Spinal cord (tissue), 10 donors: Measurements from ENCODE around the gene RPL15. TPM values are rescaled to one million over a fixed set of nuclear protein-coding genes. Genes with fewer than 3 reads are reported as not detected.

ENCODE experiments used
- DNase-seq, 6 donors: peaks; one replicate each; pipeline versions ENCODE4 v3.0.0 to v3.0.0-alpha.2; 2013 to 2015; ENCODE audit warnings: low spot score in 6 of 6, low read depth in 4 of 6
- H3K27ac ChIP-seq: one replicate; pipeline ENCODE4 v1.5.1; 2013; ENCODE audit warnings: low read depth, low read length, control low read depth
- H3K27me3 ChIP-seq: one replicate; pipeline ENCODE4 v1.6.1; 2013; ENCODE audit warnings: low read length; ENCODE audit not compliant: control insufficient read depth, insufficient read depth
- H3K36me3 ChIP-seq: one replicate; pipeline ENCODE4 v1.6.1; 2013; ENCODE audit warnings: low read length; ENCODE audit not compliant: control insufficient read depth, insufficient read depth
- H3K4me1 ChIP-seq: one replicate; pipeline ENCODE4 v1.6.1; 2013; ENCODE audit warnings: low read length; ENCODE audit not compliant: control insufficient read depth, insufficient read depth
- H3K4me3 ChIP-seq: one replicate; pipeline ENCODE4 v1.5.1; 2013; ENCODE audit warnings: low read depth, low read length, control low read depth
- H3K9me3 ChIP-seq: one replicate; pipeline ENCODE4 v1.6.1; 2013; ENCODE audit warnings: low read length; ENCODE audit not compliant: control insufficient read depth, insufficient read depth
- WGBS: methylation state at CpG from one replicate; pipeline ENCODE4 v1.1.5; 2013; ENCODE audit warnings: missing lambda C conversion rate; ENCODE audit not compliant: insufficient coverage; 5-methylcytosine and 5-hydroxymethylcytosine counted together
- polyA plus RNA-seq, 2 donors: library from polyadenylated mRNA; unstranded; fragments of 120-200 nt; gene quantifications; one replicate each; pipeline ENCODE4 v1.2.1, GENCODE V29; 2013; ENCODE audit not compliant: insufficient read length in 2 of 2
- total RNA-seq, 2 donors: library from RNA; depleted of rRNA in 1 of 2; stranded (reverse); fragments of 120-200 nt in 1 of 2; fragments of >200 nt in 1 of 2; gene quantifications; one replicate each; pipeline versions ENCODE4 v1.2.3 to v1.2.4, GENCODE V29; 2013 to 2014
- donor health status: healthy.

RPL15 gene
- total and polyA plus RNA-seq, 4 donors: 1,637 to 1,807 (median 1,669) TPM

DNA sequence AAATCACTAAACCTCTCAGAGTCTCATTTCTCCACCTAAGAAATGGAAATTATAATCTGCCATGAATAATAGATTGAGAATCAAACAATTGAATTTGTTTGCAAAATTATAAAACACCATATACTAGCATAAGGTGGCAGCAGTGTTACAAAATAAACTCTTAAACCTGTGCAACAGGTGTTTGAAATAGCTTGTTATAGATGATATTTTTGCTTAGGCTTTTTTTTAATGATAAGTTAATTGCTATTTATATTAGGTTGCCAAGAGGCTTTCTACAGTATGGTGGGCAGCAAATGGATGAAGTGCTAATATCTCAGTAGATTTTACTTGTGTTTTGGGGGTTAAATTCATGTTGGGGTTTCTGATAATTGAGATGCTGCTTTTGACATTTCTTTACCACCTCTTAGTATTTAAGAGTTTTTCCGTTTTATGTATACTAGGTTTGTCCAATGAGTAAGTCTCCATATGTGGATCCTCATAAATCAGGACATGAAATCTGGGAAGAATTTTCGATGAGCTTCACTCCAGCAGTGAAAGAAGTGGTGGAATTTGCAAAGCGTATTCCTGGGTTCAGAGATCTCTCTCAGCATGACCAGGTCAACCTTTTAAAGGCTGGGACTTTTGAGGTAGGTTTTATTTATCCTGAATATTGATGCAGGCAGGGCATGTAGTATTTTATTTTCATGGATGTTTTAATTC lies 47.8 kb downstream of the RPL15 start:
- WGBS: 94% methylated on average over 2 of the region's 3 CpGs
- H3K27ac ChIP-seq: no peak overlapping the region
- no peak overlapping the region for H3K4me3 ChIP-seq
- H3K4me1 ChIP-seq: no peaks in the 10 kb centered on the region
- H3K9me3 ChIP-seq: no peaks in the 10 kb centered on the region
- no peaks in the 10 kb centered on the region for H3K27me3 ChIP-seq
- DNase-seq: peak in 1 of 6 donors; percentile 31
- H3K36me3 ChIP-seq: peaks cover 35% of the 10 kb centered on the region

DNA sequence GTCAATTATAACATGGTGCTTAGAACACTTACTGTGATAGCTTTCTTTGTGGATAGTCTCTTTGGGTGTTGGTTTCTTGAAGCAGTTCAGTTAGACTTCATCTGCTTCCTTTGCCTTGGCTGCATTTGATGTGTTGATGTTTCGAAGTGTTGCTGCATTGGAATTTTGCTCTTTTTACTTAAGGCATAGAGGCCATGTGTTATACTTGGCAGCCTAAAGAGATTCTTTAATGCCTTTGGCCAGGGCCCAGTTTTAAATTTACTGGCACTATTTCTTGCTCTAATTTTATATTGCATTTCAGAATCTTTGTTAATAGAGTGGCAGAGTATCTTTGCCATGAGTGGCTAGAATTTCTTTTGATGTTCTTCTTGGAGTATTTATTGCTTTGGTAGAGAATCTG lies 49.4 kb downstream of the RPL15 start:
- no CpG with 5 or more reads among the region's 1 CpG for WGBS
- peak in 1 of 6 donors; percentile 93 for DNase-seq
- Histone ChIP-seq H3K9me3 (no peaks in the 10 kb centered on the region), H3K27me3 (no peaks in the 10 kb centered on the region), H3K4me1 (no peaks in the 10 kb centered on the region), H3K4me3 (no peak overlapping the region), H3K36me3 (peaks cover 31% of the 10 kb centered on the region), H3K27ac (no peak overlapping the region)

DNA sequence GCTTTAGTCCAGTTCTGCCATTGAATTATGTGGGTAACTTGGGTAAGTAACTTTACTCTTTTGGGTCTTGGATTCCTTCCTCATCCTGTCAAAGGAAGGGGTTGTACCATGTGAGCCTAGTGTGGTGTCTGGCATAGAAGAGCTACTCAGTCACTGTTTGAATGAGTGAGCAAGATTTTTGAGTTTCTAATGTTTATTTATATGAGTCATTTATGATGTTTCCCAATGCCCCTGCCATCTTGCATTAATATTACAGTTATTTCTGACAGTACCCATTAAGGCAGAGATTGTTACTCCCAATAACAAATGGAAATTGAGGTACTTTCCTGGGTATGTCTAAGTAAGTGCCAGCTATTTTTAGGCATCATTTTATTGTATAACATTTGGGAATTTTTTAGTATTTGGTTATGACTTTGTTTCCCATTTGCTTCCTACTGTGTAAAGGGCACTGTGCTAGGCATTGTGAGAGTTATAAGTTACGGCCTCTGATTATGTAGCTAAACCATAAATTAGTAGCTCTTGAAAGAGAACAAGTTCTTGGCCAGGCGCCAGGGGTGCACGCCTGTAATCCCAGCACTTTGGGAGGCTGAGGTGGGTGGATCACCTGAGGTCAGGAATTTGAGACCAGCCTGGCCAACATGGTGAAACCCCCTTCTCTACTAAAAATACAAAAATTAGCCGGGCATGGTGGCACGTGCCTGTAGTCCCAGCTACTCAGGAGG lies 51.7 kb downstream of the RPL15 start:
- 90% methylated on average over 5 of the region's 5 CpGs for WGBS
- DNase-seq: no peak
- H3K36me3 ChIP-seq: peaks cover 24% of the 10 kb centered on the region
- no peaks in the 10 kb centered on the region for H3K27me3 ChIP-seq
- no peaks in the 10 kb centered on the region for H3K4me1 ChIP-seq
- no peak overlapping the region for H3K27ac ChIP-seq
- no peaks in the 10 kb centered on the region for H3K9me3 ChIP-seq
- H3K4me3 ChIP-seq: no peak overlapping the region

DNA sequence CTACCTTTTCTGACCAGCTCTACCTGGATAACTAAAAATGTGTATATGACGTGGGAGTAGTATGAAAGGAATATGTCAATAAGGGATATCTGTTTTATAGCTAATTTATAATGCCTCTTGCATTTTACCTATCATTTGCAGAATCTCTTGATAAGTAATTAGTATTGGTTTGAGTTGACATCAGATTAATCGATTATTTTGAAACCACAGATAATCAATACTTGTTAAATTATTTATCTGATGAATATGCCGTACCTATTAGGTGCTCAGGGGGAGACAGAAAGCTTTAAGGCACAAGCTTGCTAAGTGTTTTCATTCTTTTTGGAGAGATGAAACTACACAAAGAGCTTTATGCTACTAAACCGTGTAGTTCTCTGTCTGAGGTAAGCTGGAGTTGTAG lies 52.5 kb downstream of the RPL15 start:
- H3K36me3 ChIP-seq: peaks cover 19% of the 10 kb centered on the region
- no peak for DNase-seq
- H3K9me3 ChIP-seq: no peaks in the 10 kb centered on the region
- no peak overlapping the region for H3K27ac ChIP-seq
- H3K27me3 ChIP-seq: no peaks in the 10 kb centered on the region
- H3K4me3 ChIP-seq: no peak overlapping the region
- H3K4me1 ChIP-seq: no peaks in the 10 kb centered on the region
- 100% methylated on average over 1 of the region's 4 CpGs for WGBS

Other genes starting within 250 kb of the RPL15 start
- gene UBE2E1, start 111.2 kb upstream of the RPL15 start, total RNA-seq: 100 to 1,000 TPM in 1 of 2 donors, 10 to 100 TPM in 1; 91.4 to 119 TPM
- 100 to 1,000 TPM; 155 to 182 TPM for gene UBE2E1, start 111.2 kb upstream of the RPL15 start, polyA plus RNA-seq
- gene NKIRAS1, start 142 bp upstream of the RPL15 start, total RNA-seq: 10 to 100 TPM; 23.4 to 45.8 TPM
- 10 to 100 TPM; 45.9 to 53.4 TPM for gene NKIRAS1, start 142 bp upstream of the RPL15 start, polyA plus RNA-seq
- 10 to 100 TPM; 52.7 to 70.9 TPM for gene NR1D2, start 28.2 kb downstream of the RPL15 start, total RNA-seq
- 10 to 100 TPM; 26.2 to 33.9 TPM for gene NR1D2, start 28.2 kb downstream of the RPL15 start, polyA plus RNA-seq